Ureter (tissue), 1 donor: ENCODE data around the gene NEO1. TPM values are rescaled to one million over a fixed set of nuclear protein-coding genes. Genes with fewer than 3 reads are reported as not detected.
A peak's percentile ranks its signal among the peaks of the same experiment; 100 is the strongest.
"Not testable (repeated sequence)": the region's sequence is repeated elsewhere in the genome, so short reads cannot be mapped to it uniquely, and the experiment has no call there.

Source experiments
- DNase-seq: peaks from one replicate; pipeline ENCODE4 v3.0.0-alpha.2; 2020; ENCODE audit warnings: low spot score
- total RNA-seq: library from RNA; stranded (reverse); gene quantifications from one replicate; pipeline ENCODE4 v1.2.4, GENCODE V29; 2023
- donor health status: DM: yes; HTN: yes; CAD: no.

The NEO1 gene
- total RNA-seq, 1 donor from 2014 or later, result 36.0 TPM

GRCh38 chr15:73265536-73266153 lies 213.4 kb downstream of the NEO1 start:
- DNase-seq, result no peak

GRCh38 chr15:73268457-73268856 lies 216.2 kb downstream of the NEO1 start:
- no peak for DNase-seq

- no peak for DNase-seq
Measured at GRCh38 chr15:73270366-73271097, 218.3 kb downstream of the NEO1 start.

GRCh38 chr15:73273181-73274002 lies 221.1 kb downstream of the NEO1 start:
- peak; percentile 51 for DNase-seq

DNA sequence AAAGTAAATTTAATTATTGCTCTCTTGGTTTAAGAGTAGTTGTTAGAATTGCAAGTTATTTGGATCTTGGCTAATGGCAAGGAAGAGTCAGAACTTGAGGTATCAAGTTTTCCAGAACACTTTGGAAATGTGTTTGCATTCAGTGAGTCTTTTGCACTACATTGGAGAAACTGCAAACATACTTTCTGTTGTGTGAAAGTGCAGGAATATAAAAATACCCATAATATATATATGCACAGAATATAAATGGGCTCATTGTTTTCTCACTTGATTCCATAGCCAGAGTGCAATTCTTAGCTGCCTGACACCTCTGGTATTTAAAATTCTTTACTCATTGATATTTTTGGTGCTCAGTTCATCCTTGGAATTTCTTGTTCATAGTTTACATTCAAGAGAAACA lies 223.6 kb downstream of the NEO1 start:
- DNase-seq, result no peak

- DNase-seq, result no peak
Measured at GRCh38 chr15:73282567-73283365, 230.5 kb downstream of the NEO1 start.

DNA sequence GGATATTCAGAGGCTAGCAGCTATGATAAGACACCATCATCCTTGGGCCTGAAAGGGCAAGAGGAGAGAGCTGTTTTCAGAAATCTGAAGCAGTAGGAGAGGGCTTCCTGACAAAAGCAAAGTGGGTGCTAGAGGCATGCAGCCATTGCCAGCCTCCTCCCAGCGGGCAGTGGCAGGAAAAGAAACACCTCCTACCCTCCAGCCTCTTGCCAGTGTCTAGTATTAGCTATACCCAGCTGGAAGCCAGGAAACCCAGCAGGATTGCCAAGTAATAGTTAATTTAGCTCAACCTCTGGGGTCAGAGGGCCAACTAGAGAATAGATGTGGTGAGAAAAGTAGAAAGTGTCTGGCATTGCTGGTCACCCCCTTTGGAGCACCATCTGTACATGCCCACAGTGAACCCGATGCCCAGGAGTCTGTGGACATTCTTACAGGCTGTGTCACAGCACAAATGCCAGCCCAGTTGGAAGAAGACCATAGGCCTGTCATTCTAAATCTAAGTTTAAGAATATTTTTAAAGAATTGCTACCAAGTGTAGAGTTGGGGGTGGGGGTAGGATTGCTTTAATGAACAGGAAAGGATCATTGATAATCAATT lies 231.2 kb downstream of the NEO1 start:
- DNase-seq, result no peak

DNA sequence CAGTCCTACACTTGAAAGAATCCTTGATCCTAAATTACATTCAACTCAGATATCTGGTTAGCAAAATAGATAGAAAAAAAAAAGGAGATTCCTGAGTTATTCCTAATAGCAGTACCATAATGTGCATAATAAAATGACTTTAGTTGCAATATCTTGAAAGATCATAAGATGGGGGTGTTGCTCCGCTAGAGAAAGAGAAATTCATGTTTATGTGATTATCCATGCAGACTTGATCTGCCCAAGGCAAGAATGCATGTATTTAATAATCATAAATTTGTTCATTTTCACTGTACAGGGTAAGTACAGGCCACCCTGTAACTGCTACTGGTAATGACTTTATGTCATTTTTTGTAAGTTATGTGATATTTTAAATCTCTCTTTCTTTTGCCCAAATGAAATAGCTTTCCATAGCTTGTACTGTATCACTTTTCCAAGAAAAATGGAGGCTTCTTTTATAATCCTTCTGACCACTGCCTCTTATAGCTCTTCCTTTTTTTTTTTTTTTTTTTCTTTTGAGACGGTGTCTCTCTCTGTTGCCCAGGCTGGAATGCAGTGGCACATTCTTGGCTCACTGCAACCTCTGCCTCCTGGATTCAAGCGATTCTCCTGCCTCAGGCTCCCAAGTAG lies 231.9 kb downstream of the NEO1 start:
- no peak for DNase-seq

DNA sequence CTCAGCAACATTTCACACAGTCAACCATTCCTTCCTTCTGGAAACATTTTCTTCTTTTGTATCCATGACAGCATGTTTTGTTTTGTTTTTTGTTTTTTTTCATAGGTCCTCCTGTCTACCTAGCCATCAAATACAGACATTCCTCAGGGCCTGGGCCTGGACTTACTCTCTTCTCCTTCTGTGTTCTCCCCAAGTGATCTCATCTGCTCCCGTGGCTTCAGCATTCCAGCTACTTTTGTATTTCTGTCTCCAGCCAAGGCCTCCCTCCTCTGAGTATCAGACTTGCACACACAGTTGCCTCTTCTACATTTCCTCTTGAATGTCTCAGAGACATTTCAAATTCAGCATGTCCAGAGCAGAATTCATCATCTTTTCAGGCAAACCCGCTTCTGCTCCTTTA lies 234.0 kb downstream of the NEO1 start:
- DNase-seq, result no peak

DNA sequence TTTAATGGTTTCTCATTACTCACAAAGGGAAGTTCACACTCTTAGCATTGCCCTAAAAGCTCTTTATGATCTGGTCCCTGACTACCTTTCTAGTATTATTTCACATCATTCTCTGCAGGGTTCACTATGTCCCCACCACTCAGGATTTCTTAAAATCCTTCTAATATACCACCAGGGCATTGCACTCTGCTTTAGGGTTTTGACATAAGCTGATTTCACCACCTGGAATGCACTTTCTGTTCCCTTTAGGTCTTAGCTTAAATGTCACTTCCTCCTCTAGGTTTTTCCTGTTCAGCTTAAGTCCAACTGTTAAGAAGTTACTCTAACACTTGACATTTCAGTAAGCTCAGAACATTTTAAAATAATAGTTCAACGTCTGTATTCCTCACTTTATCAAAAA lies 234.8 kb downstream of the NEO1 start:
- no peak for DNase-seq

DNA sequence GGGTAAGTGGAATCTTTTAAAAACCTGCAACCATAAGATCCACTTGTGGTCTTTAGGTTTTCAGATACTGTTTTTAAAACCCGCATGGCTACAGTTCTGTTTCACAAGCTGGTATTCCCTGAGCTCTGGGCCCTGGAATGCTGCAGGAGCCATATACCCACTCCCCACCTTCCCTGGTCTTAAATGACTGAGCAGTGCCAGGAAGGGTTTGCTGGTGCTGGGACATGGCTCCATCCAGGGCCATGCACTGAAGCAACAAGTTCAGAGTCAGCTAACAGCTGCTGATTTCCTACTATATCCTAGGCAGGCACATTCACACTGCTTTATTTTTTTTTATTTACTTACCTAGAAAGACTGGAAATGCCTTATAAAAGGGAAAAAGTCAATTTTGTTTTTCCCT lies 239.2 kb downstream of the NEO1 start:
- DNase-seq, result no peak

DNA sequence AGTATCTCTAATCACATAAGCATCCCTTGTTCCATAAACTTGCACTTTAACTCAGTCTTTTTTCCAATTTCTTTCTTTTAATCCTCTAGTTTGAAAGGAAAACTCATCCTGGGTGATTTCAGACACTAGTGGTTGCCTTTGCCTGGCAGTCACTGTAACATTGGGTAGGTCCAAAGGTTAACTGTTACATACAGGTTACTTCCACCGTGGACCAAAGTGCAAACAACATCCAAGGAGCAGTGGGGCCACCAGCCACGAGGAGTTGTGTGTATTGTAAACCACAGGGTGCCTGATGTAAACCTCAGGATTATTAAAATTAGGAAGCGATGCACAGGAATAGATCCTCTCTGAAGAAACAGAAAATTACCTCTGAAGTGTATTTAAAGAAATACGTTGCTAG lies 241.5 kb downstream of the NEO1 start:
- DNase-seq, result no peak

DNA sequence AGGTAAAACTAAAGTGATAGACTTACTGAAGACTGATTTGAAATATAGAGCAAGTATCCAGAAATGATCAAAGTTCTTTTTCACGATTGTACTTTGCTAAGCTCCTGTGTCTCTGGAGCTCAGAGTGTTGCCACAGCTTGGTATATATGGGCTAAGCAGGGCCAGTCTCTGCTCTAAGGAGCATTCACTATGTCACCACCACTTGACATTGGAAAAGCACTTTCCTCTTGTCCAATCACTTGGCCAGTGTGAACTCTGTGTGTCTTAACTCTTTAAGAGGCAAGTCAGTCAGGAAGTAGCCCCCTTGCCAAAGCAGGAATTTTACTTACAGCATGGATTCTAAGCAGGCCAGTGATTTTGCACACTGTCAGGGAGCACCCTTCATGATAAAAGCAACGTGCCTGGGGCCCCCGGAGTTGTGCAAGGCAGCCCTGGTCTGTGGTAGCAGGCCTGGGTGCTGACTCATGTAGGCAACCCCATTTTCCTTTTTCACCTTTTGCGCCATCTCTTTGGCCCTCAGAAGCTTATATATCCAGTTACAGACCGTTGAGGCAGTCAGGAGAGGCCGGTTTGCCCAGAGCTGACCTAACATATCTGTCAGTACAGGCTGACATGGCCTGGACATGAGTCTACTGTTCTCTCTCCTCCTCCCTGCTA lies 243.5 kb downstream of the NEO1 start:
- no peak for DNase-seq

DNA sequence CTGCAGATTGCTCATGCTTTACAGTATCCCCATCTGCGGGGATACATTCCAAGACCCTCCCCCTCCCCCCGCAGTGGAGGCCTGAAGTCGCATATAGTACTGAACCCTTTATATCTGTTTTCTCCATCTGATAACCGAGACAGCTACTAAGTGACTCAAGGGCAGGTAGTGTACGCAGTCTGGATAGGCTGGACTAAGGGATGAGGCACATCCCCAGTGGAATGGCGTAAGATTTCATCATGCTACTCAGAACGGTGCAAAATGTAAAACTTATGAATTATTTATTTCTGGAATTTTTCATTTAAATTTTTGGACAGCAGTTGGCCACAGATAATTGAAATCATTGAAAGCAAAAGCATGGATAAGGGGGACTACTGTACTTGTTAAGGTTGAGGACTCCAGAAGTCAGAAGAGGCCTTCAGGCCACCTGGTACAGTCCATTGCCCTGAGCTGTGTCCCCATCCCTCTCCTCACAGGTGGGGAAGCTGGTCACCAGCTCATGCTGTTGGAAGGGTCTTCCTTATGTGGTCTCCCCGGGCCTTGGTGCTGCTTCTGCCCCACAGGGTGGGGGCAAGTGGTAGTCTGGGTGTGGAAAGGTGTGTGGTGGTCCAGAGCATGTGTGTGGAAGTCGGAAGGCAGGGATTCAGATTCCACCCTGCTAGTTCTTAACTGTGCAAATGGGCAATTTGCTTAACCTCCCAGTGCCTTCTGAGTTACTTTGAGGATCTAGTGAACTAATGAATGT lies 244.5 kb downstream of the NEO1 start:
- no peak for DNase-seq

GRCh38 chr15:73298522-73299245 lies 246.4 kb downstream of the NEO1 start:
- no peak for DNase-seq

DNA sequence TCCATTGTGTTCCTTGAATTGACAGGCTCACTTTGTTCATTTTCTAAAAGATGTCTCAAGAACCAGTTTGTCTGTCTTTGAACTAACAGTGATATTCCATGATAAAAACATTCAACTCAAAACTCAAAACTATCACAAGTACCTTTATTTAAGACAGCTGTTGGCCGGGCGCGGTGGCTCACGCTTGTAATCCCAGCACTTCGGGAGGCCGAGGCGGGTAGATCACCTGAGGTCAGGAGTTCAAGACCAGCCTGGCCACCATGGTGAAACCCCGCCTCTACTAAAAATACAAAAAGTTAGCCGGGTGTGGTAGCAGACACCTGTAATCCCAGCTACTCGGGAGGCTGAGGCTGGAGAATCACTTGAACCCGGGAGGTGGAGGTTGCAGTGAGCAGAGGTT lies 248.0 kb downstream of the NEO1 start:
- not testable (repeated sequence) for DNase-seq

DNA sequence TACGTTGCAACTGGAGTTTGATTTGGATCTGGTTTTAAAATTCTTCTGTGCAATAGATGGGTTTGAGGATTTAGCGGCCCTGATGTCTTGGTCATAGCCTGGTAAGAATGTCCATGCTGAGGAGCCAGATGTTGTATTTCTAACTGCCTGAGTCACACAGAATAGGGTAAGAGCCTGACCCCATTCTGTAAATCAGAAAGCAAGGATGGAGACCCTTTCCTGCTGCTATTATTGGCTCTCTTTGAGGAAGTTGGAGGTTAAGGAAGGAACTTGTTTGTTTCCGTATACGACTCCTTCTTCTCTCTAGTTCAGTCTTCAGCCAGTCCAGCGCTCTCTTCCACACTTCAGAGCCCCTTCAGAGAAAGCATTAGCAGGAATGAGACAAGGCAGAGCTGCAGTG lies 251.4 kb downstream of the NEO1 start:
- no peak for DNase-seq

DNA sequence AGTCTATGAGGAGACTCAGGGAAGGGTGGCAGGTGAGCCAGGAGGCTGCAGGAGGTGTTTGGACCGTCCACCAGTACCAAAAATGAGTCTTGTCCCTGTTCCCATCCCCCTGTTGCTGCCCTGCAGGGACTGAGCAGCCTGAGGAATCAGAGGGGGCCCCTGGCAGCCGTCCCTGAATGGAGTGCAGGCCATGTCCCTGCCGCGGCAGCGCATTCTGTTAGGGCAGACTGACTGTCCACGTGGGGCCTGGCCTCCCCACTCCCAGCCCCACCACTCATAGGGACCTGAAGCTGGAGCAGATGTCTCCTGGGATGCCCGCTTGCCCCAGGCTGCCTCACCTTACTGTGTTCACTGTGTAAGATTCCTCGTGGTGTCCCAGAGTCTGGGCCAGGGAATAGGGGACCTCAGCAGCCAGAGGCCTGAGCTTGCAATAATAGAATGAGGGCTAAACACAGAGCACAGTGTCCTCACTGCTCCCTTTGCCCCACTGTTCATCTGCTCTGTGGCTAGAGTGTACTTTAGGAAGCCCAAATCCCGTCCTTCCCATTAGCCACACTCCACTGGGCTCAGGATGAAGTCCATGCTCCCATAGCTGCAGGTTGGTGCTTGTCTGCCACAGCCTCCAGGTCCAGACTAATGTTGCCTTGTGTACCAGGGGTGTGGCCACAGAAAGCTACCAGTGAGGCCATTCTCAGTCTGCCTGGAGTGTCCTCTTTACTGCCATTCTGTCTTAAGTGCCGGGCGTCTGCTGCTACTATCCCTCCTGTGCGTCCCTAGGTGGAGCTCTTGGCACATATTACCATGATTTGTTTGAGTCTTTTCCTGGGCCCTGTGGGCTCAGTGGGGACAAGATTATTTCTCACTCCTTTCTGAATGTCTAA lies 253.3 kb downstream of the NEO1 start:
- peak; percentile 59 for DNase-seq
